ENCODE results near the gene ESYT2. TPM values are rescaled to one million over a fixed set of nuclear protein-coding genes. Genes with fewer than 3 reads are reported as not detected.

The ESYT2 gene
- total and polyA plus RNA-seq, 9 of the 15 experiments (the other 6 are each of a cell fraction or from before 2014, with no cell fraction given), result 5.8 to 86.9 (median 64.7) TPM

DNA sequence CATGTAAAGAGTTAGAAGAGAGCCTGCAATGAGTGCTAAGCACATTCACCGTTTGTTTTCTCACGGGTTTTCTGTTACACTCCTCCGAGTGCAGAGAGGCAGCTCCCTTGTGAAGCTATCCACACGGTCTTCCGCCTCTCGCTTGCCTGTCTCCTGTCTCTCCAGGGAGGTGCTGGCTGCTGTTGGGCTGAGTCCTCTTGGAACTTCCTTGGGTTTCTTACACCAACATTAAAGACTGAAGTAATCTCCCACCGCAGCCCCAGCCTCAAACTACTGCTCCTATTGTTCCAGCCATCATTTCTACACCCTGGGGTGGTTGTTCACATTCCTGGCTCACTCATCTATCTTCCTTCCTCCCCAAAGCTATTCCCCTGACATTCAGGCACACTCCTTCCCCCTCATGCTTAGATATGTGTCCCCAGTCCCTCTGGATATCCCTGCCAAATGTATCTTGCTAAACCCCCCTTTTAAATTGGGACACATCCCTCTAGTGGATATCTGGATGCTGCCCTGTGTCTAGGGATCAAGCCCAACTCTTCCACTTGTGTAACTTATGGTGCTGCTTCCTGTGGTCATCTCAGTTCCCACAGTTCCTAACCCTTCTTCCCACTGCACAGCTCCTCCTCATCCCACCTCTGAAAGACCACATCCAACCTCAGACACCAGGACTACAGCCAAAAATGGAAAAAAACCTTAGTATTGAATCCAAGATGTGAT, 14.1 kb downstream of the ESYT2 start:
- DNase-seq (ENCODE audit: extremely low read depth in 1 of 4, low spot score in 3 of 4) (no peak), ATAC-seq (no peak), FAIRE-seq (no peak)
- intact Hi-C loops (cut with micrococcal nuclease) (no loop called here), in situ Hi-C loops (cut with MboI) (no loop called here)
- Histone ChIP-seq H3K9ac (ENCODE audit: insufficient read depth in 1 of 2, low read depth in 2 of 2, low read length in 2 of 2) (no peak overlapping the region; a peak in 1 of 4 replicates), H3K79me2 (ENCODE audit: control insufficient read depth, insufficient read depth, low read length) (peaks cover 97% of the 10 kb centered on the region), H3K27ac (ENCODE audit: extremely low read depth, low read depth, low read length) (no peak overlapping the region; the same call in 2 of the 3 replicates), H4K20me1 (replicated peaks; ENCODE audit: control insufficient read depth, insufficient read depth, low read length) (peaks cover 48% of the 10 kb centered on the region), H3K9me3 (replicated peaks; ENCODE audit: control insufficient read depth, insufficient read depth, low read depth, low read length) (no peaks in the 10 kb centered on the region), H3K27me3 (ENCODE audit: control insufficient read depth in 2 of 2, insufficient read depth in 2 of 2, low read length in 2 of 2) (no peaks in the 10 kb centered on the region), H2AFZ (ENCODE audit: low read depth, low read length) (no peak overlapping the region), H3K4me2 (ENCODE audit: insufficient read depth, low read length) (no peak overlapping the region; the same call in 1 of the 2 replicates), H3K4me3 (no peak overlapping the region), H3K4me1 (replicated peaks in 1 of 2; ENCODE audit: control insufficient read depth in 2 of 2, insufficient read depth in 2 of 2, low read length in 2 of 2) (peaks cover 21 to 59% of the 10 kb centered on the region in 2 experiments), H3K36me3 (ENCODE audit: control insufficient read depth, insufficient read depth, low read length) (peaks cover 23% of the 10 kb centered on the region), H3K9me1 (ENCODE audit: control insufficient read depth, insufficient read depth, low read length) (peaks cover 16% of the 10 kb centered on the region)
- peak; percentile 21 for TF ChIP-seq WHSC1 (IDR thresholded peaks at IDR 0.05; ENCODE audit: low read length)
- no peak for TF ChIP-seq TAF9B (IDR thresholded peaks at IDR 0.05; ENCODE audit: partially characterized antibody)
- ChIA-PET CTCF (ENCODE audit: low intra/inter-chr PET ratio) (no interaction called here), POLR2A (interaction anchor here (1.1 to 3.1 kb wide), 6 partner anchors 10 to 162 kb away, joined by 3 to 23 read pairs (median 4); no protein-coding TSS in a partner anchor)
- BruUV-seq (replicated peaks), result no TSS peak
- WGBS (ENCODE audit: insufficient coverage, low coverage, missing lambda C conversion rate), result 62% methylated on average over 7 of the region's 7 CpGs

DNA sequence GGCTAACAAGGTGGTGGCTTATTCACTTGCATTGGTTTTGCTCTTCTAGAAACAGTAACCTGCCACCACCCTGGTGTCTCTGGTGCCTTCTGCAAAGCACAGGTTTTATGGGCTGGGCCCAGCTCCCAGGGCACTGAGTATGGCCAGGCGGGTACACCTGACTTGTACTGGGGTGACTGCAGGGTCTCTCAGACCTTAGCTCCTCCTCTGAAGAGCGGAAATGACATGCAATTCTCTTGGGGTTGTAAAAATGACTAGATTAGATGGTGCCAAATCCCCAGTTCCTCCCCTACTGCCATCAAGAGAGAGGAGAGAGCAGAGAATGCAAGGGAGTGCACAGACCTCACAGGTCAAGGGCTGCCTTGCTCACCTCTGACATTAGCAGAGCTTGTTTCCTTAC, 14.7 kb downstream of the ESYT2 start:
- Histone ChIP-seq H3K36me3 (ENCODE audit: control insufficient read depth, insufficient read depth, low read length) (peaks cover 28% of the 10 kb centered on the region), H3K27ac (ENCODE audit: extremely low read depth, low read depth, low read length) (no peak overlapping the region; the same call in 2 of the 3 replicates), H3K9ac (ENCODE audit: insufficient read depth in 1 of 2, low read depth in 2 of 2, low read length in 2 of 2) (peak overlapping the region in 1 of 2 experiments; percentile 1; a peak in 1 of 4 replicates), H3K9me1 (ENCODE audit: control insufficient read depth, insufficient read depth, low read length) (peaks cover 16% of the 10 kb centered on the region), H3K79me2 (ENCODE audit: control insufficient read depth, insufficient read depth, low read length) (peaks cover 97% of the 10 kb centered on the region), H3K27me3 (ENCODE audit: control insufficient read depth in 2 of 2, insufficient read depth in 2 of 2, low read length in 2 of 2) (no peaks in the 10 kb centered on the region), H4K20me1 (replicated peaks; ENCODE audit: control insufficient read depth, insufficient read depth, low read length) (peaks cover 48% of the 10 kb centered on the region), H3K9me3 (replicated peaks; ENCODE audit: control insufficient read depth, insufficient read depth, low read depth, low read length) (no peaks in the 10 kb centered on the region), H3K4me3 (no peak overlapping the region), H3K4me1 (replicated peaks in 1 of 2; ENCODE audit: control insufficient read depth in 2 of 2, insufficient read depth in 2 of 2, low read length in 2 of 2) (peaks cover 21 to 53% of the 10 kb centered on the region in 2 experiments), H2AFZ (ENCODE audit: low read depth, low read length) (no peak overlapping the region), H3K4me2 (ENCODE audit: insufficient read depth, low read length) (no peak overlapping the region)
- BruUV-seq (replicated peaks), result no TSS peak
- TF ChIP-seq ZNF354B (CRISPR knock-in tag; IDR thresholded peaks at IDR 0.05) (no peak), MAFF (IDR thresholded peaks at IDR 0.05; ENCODE audit: low read length) (no peak), RBM14 (IDR thresholded peaks at IDR 0.05; ENCODE audit: borderline replicate concordance, insufficient read depth, low read depth, low read length) (no peak), DIDO1 (tag; IDR thresholded peaks at IDR 0.05; ENCODE audit: low read depth) (no peak), ZNF274 (IDR thresholded peaks at IDR 0.05; ENCODE audit: borderline replicate concordance, low read depth, low read length) (no peak), SPI1 (IDR thresholded peaks at IDR 0.05; ENCODE audit: borderline replicate concordance, low read depth, low read length) (0 out of 2 replicates have a peak, but pooled peaks have one; percentile 22)
- TF ChIP-seq, protein P1, sequence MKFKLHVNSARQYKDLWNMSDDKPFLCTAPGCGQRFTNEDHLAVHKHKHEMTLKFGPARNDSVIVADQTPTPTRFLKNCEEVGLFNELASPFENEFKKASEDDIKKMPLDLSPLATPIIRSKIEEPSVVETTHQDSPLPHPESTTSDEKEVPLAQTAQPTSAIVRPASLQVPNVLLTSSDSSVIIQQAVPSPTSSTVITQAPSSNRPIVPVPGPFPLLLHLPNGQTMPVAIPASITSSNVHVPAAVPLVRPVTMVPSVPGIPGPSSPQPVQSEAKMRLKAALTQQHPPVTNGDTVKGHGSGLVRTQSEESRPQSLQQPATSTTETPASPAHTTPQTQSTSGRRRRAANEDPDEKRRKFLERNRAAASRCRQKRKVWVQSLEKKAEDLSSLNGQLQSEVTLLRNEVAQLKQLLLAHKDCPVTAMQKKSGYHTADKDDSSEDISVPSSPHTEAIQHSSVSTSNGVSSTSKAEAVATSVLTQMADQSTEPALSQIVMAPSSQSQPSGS (CRISPR knock-in tag; IDR thresholded peaks at IDR 0.05), result no peak
- intact Hi-C loops (cut with micrococcal nuclease), result no loop called here
- POLR2A ChIA-PET, result interaction anchor here (0.6 to 3.1 kb wide), 4 partner anchors 11 to 163 kb away, joined by 3 to 23 read pairs (median 4); no protein-coding TSS in a partner anchor
- FAIRE-seq (no peak), ATAC-seq (peak; percentile 3; the same call in 1 of the 3 replicates), DNase-seq (ENCODE audit: extremely low read depth in 1 of 4, low spot score in 3 of 4) (peak in 1 of 4 experiments; percentile 25)
- 86% methylated on average over 2 of the region's 2 CpGs for WGBS (ENCODE audit: insufficient coverage, low coverage, missing lambda C conversion rate)
- CTCF ChIA-PET (ENCODE audit: low intra/inter-chr PET ratio), result no interaction called here
- in situ Hi-C loops (cut with MboI), result no loop called here

All from K562 (cell line).